SK-N-SH (cell line): Measurements from ENCODE around the gene CHD6.

Experiments used
- FOXM1 ChIP-seq: IDR thresholded peaks from 2 replicates; pipeline ENCODE4 v1.4.0; 2012; ENCODE audit warnings: low read depth, mild to moderate bottlenecking
- GABPA ChIP-seq: IDR thresholded peaks from 2 replicates; pipeline ENCODE4 v1.4.0; 2012; ENCODE audit warnings: low read depth, mild to moderate bottlenecking
- TF ChIP-seq, protein P1 (sequence below): IDR thresholded peaks from 2 replicates; pipeline ENCODE4 v1.4.0; 2012; ENCODE audit warnings: low read depth, borderline replicate concordance
- TF ChIP-seq, protein P2 (sequence below): fragments of 200-600 bp; sonication (generic); IDR thresholded peaks from 2 replicates; pipeline ENCODE4 v1.6.1; 2017; ENCODE audit warnings: antibody characterized with exemption, mild to moderate bottlenecking, moderate library complexity

DNA sequence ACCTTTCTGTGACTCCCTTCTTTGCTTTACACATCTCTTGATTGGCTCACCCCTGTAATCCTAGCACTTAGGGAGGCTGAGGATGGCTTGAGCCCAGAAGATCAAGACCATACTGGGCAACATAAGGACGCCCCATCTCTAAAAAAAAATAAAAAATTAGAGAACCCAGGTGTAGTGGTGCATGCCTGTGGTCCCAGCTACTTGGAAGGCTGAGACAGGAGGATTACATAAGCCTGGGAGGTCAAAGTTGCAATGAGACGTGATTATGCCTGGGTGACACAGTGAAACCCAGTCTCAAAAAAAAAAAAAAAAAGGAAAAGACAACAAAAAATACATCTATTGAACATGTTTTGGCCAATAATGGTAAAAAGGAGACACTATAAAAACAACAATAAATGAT, 37.8 kb downstream of the CHD6 start:
- TF ChIP-seq, protein P1, sequence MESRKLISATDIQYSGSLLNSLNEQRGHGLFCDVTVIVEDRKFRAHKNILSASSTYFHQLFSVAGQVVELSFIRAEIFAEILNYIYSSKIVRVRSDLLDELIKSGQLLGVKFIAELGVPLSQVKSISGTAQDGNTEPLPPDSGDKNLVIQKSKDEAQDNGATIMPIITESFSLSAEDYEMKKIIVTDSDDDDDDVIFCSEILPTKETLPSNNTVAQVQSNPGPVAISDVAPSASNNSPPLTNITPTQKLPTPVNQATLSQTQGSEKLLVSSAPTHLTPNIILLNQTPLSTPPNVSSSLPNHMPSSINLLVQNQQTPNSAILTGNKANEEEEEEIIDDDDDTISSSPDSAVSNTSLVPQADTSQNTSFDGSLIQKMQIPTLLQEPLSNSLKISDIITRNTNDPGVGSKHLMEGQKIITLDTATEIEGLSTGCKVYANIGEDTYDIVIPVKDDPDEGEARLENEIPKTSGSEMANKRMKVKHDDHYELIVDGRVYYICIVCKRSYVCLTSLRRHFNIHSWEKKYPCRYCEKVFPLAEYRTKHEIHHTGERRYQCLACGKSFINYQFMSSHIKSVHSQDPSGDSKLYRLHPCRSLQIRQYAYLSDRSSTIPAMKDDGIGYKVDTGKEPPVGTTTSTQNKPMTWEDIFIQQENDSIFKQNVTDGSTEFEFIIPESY, result no peak
- TF ChIP-seq, protein P2, sequence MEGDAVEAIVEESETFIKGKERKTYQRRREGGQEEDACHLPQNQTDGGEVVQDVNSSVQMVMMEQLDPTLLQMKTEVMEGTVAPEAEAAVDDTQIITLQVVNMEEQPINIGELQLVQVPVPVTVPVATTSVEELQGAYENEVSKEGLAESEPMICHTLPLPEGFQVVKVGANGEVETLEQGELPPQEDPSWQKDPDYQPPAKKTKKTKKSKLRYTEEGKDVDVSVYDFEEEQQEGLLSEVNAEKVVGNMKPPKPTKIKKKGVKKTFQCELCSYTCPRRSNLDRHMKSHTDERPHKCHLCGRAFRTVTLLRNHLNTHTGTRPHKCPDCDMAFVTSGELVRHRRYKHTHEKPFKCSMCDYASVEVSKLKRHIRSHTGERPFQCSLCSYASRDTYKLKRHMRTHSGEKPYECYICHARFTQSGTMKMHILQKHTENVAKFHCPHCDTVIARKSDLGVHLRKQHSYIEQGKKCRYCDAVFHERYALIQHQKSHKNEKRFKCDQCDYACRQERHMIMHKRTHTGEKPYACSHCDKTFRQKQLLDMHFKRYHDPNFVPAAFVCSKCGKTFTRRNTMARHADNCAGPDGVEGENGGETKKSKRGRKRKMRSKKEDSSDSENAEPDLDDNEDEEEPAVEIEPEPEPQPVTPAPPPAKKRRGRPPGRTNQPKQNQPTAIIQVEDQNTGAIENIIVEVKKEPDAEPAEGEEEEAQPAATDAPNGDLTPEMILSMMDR, result no peak
- TF ChIP-seq GABPA, result no peak
- no peak for TF ChIP-seq FOXM1
